SJSA1 (cell line): Measurements from ENCODE around the gene TNS1. TPM values are rescaled to one million over a fixed set of nuclear protein-coding genes. Genes with fewer than 3 reads are reported as not detected.

ENCODE experiments used
- DNase-seq, 2 experiments: peaks; one replicate each; pipeline ENCODE4 v3.0.0-alpha.2; 2015 to 2020; ENCODE audit warnings: low spot score in 2 of 2, low read depth in 1 of 2
- H3K27ac ChIP-seq: fragments of 250-450 bp; sonication (Bioruptor Pico); 2 replicates; pipeline ENCODE4 v1.5.1; 2020; ENCODE audit warnings: mild to moderate bottlenecking, moderate library complexity
- H3K27me3 ChIP-seq: fragments of 250-450 bp; sonication (Bioruptor Pico); replicated peaks from 2 replicates; pipeline ENCODE4 v1.5.1; 2020; ENCODE audit warnings: mild to moderate bottlenecking, moderate library complexity
- H3K36me3 ChIP-seq: fragments of 250-450 bp; sonication (Bioruptor Pico); 2 replicates; pipeline ENCODE4 v1.5.1; 2020; ENCODE audit warnings: mild to moderate bottlenecking
- H3K4me1 ChIP-seq: fragments of 250-450 bp; sonication (Bioruptor Pico); replicated peaks from 2 replicates; pipeline ENCODE4 v1.6.1; 2021; ENCODE audit warnings: mild to moderate bottlenecking
- H3K4me3 ChIP-seq: fragments of 250-450 bp; sonication (Bioruptor Pico); 2 replicates; pipeline ENCODE4 v1.5.1; 2020; ENCODE audit warnings: mild to moderate bottlenecking
- H3K9me3 ChIP-seq: fragments of 250-450 bp; sonication (Bioruptor Pico); replicated peaks from 2 replicates; pipeline ENCODE4 v1.5.1; 2020; ENCODE audit warnings: mild to moderate bottlenecking
- total RNA-seq: library from RNA; depleted of rRNA; stranded (reverse); fragments of >200 nt; shearing (Covaris generic); gene quantifications from 2 replicates; pipeline ENCODE4 v1.2.3, GENCODE V29; 2014

Gene TNS1
- total RNA-seq, 1 experiment from 2014 or later: 9.8 TPM

GRCh38 chr2:217835931-217836891, 166.6 kb downstream of the TNS1 start:
- H3K27me3 ChIP-seq: no peaks in the 10 kb centered on the region
- H3K4me1 ChIP-seq: peaks cover 7% of the 10 kb centered on the region
- no peaks in the 10 kb centered on the region for H3K9me3 ChIP-seq
- no peak overlapping the region for H3K4me3 ChIP-seq
- DNase-seq: no peak
- no peak overlapping the region for H3K27ac ChIP-seq
- H3K36me3 ChIP-seq: peaks cover 7% of the 10 kb centered on the region; the same call in 1 of the 2 replicates

DNA sequence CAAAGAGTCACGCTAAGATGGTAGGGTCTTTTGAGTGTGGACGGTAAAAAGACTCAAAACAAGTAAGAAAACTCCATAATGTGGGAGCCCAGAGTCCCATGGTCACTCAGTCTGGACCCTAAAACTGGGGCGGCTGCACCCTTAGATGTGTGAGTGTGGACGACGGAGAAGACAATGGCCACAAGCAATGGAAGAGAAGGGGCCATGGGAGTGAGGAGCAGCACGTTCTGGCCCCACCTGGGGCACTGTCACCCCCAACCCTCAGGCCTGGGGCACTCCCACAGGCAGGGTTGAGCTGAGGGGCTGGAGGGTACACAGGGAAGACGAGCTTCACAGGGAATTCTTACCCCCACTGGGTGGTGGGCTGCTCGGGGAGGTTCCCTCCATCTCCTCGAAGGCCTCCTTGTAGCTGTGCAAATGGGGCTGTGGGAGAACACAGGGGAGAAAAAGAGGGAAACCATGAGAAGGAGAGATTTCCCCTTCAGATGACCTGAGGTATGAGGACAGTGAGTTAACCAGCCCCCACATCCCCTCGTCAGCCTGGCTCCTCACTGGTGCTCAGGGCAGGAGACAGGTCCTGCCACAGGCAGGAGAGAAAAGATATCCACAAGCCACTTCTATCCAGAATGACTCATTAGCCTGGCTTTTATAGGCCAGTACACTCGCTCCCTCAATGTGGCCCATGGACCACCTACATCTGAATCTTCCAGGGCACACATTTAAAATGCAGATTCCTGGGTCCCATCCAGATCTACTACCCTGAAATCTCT, 167.9 kb downstream of the TNS1 start:
- Histone ChIP-seq H3K4me1 (peaks cover 7% of the 10 kb centered on the region), H3K9me3 (no peaks in the 10 kb centered on the region), H3K36me3 (peaks cover 10% of the 10 kb centered on the region; the same call in 1 of the 2 replicates), H3K27me3 (no peaks in the 10 kb centered on the region), H3K4me3 (no peak overlapping the region), H3K27ac (no peak overlapping the region)
- DNase-seq: peak in 1 of 2 experiments; percentile 11

- no peak for DNase-seq
- Histone ChIP-seq H3K36me3 (peaks cover 10% of the 10 kb centered on the region; the same call in 1 of the 2 replicates), H3K9me3 (no peaks in the 10 kb centered on the region), H3K4me3 (no peak overlapping the region), H3K27ac (no peak overlapping the region), H3K27me3 (no peaks in the 10 kb centered on the region), H3K4me1 (peaks cover 7% of the 10 kb centered on the region)
Observed at GRCh38 chr2:217834057-217834620, 168.7 kb downstream of the TNS1 start.

DNA sequence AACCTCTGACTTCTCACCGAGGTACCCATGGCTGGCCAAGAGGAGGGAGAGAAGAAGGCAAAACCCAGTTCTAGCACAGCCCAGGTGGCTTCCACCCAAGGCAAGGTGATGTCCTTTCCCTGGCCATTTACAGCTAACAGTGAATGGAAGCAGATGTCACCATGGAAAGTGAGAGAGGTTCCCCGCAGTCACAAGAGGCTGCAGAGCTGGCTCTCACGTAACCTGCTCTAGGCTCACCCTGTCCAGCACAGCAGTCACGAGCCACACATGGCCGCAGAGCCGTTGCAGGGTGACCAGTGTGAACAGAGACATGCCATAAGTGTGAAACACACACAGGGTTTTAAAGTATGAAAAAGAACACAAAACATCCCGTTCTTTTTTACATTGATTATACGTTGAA, 169.4 kb downstream of the TNS1 start:
- H3K4me3 ChIP-seq: no peak overlapping the region
- H3K36me3 ChIP-seq: peaks cover 10% of the 10 kb centered on the region; the same call in 1 of the 2 replicates
- no peaks in the 10 kb centered on the region for H3K27me3 ChIP-seq
- no peaks in the 10 kb centered on the region for H3K9me3 ChIP-seq
- peaks cover 7% of the 10 kb centered on the region for H3K4me1 ChIP-seq
- no peak overlapping the region for H3K27ac ChIP-seq
- no peak for DNase-seq

- no peak for DNase-seq
- H3K36me3 ChIP-seq: peaks cover 10% of the 10 kb centered on the region; the same call in 1 of the 2 replicates
- H3K4me1 ChIP-seq: peaks cover 7% of the 10 kb centered on the region
- no peaks in the 10 kb centered on the region for H3K27me3 ChIP-seq
- no peaks in the 10 kb centered on the region for H3K9me3 ChIP-seq
- H3K4me3 ChIP-seq: no peak overlapping the region
- no peak overlapping the region for H3K27ac ChIP-seq
Observed at GRCh38 chr2:217832987-217833386, 169.8 kb downstream of the TNS1 start.

DNA sequence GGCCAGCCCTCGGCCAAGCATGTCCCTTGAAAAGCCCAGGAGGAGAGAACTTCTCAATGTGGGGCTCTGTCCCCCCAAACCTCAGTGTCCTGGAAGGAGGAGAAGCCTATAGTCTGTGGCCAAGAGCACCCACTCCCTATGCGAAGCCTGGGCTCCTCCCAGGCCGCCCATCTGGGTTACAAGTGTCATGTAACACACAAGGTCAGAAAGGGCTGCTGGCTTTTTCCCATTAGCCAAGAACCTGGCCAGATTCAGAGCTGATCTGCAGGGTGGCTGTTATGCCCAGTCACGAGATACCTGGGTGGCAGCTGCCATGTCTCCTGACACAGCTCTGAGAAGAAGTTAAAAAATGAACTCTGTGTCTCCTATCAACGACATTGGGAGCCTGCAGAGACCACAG, 170.7 kb downstream of the TNS1 start:
- Histone ChIP-seq H3K4me1 (peaks cover 7% of the 10 kb centered on the region), H3K36me3 (peaks cover 10% of the 10 kb centered on the region; the same call in 1 of the 2 replicates), H3K9me3 (no peaks in the 10 kb centered on the region), H3K4me3 (no peak overlapping the region), H3K27ac (no peak overlapping the region), H3K27me3 (no peaks in the 10 kb centered on the region)
- DNase-seq: no peak

DNA sequence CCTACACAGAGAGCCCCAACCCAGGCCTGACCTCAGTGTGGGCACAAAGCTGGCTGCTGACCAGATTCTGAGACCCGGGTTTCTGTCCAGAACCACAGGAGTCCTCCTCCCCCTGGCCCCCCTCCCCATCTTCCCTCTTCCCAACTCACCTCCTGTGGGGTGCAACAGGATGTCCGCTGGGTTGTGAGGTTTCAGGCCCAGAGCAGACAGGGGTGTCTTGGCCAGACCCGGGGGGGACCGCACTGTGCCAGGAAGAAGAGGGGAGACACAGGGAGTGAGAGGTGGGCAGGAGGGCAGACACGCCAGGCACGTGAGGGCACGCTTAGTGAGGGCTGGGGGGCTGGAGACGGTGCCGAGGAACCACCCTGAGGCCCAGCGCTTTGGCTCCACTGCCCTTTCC, 171.5 kb downstream of the TNS1 start:
- no peaks in the 10 kb centered on the region for H3K9me3 ChIP-seq
- no peaks in the 10 kb centered on the region for H3K27me3 ChIP-seq
- no peak for DNase-seq
- H3K36me3 ChIP-seq: peaks cover 10% of the 10 kb centered on the region; the same call in 1 of the 2 replicates
- no peak overlapping the region for H3K4me3 ChIP-seq
- peaks cover 7% of the 10 kb centered on the region for H3K4me1 ChIP-seq
- H3K27ac ChIP-seq: no peak overlapping the region

DNA sequence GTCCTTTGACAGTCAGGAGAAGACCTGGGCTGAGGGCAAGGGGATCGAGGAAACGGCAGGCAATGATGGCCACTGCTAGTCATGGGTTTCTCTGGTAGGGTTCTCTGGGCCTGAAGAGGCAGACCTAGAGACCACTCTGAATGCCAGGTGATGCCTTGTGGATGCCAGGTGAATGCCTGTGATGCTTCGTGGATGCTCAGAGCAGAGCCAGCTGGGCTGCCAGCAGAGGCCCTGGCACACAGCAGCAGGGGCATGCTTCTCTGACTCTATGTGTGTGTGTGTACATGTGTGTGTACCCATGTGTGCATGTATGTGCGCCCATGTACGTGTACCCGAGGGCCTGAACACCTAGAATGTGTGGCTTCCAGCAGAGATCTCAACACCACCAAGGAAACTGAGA, 172.0 kb downstream of the TNS1 start:
- DNase-seq: no peak
- Histone ChIP-seq H3K9me3 (no peaks in the 10 kb centered on the region), H3K4me1 (peaks cover 7% of the 10 kb centered on the region), H3K36me3 (peaks cover 10% of the 10 kb centered on the region; the same call in 1 of the 2 replicates), H3K27ac (no peak overlapping the region), H3K4me3 (no peak overlapping the region), H3K27me3 (no peaks in the 10 kb centered on the region)

GRCh38 chr2:217830061-217830460, 172.7 kb downstream of the TNS1 start:
- DNase-seq: no peak
- Histone ChIP-seq H3K27ac (no peak overlapping the region), H3K27me3 (no peaks in the 10 kb centered on the region), H3K4me1 (peaks cover 3% of the 10 kb centered on the region), H3K36me3 (peaks cover 6% of the 10 kb centered on the region; the same call in 1 of the 2 replicates), H3K4me3 (no peak overlapping the region), H3K9me3 (no peaks in the 10 kb centered on the region)

DNA sequence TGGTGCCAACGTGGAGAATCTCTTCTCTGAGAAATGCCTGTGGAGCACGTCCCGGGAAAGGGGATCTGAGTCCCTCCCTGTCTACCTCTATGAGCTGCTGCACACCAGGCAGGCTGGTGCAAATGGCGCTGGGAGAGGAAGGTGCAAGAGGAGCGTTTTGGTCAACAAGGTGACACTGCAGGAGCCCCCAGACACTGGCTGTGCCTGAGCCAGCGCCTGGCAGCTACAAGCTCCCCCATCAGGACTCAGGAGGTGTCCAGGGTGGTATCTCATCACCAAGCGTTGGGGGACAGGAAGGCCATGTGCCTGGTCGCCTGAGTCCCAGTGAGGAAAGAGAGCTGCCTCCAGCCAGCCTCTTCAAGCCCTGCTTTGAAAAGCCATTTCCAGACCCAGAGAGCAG, 173.4 kb downstream of the TNS1 start:
- Histone ChIP-seq H3K9me3 (no peaks in the 10 kb centered on the region), H3K27ac (no peak overlapping the region), H3K4me1 (no peaks in the 10 kb centered on the region), H3K27me3 (no peaks in the 10 kb centered on the region), H3K36me3 (peaks cover 3% of the 10 kb centered on the region; the same call in 1 of the 2 replicates), H3K4me3 (no peak overlapping the region)
- DNase-seq: no peak

GRCh38 chr2:217828336-217828735, 174.5 kb downstream of the TNS1 start:
- Histone ChIP-seq H3K4me1 (no peaks in the 10 kb centered on the region), H3K27me3 (no peaks in the 10 kb centered on the region), H3K36me3 (peaks cover 3% of the 10 kb centered on the region; the same call in 1 of the 2 replicates), H3K27ac (no peak overlapping the region), H3K4me3 (no peak overlapping the region), H3K9me3 (no peaks in the 10 kb centered on the region)
- no peak for DNase-seq

DNA sequence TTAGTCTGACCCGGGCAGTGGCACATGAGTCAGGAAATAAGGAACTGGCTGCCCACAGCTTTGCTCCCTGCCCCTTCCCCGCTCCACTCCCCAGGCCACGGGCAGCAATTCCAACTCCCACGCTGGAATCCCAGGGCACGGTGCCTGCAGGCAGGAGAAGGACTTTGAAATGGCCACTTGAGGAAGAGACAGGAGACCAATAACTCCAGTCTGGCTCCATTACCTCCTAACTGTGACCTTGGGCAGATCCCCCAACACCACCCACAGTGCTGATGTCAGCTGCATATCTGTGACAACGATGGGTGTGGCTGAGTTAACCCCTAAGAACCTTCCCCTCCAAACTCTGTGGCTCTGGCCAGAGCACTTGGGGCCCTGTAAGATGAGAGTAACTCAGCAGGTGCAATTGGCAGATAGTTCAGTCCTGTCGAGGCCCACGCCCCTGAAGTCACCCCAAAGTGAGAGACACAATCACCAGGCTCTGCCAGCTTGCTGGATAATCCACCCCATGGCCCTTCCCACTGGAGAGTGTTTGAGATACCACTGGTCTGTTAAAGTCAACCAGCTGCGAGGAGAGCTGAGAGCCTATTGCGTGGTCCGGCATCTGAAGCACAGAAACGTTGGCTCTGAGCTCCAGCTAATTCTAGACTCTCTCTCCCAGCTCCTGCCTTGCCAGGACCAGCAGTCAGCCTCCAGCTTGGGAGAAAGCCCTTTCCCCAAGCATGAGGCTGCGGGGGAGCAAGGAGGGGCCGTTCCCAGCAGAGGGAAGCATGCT, 175.2 kb downstream of the TNS1 start:
- Histone ChIP-seq H3K9me3 (no peaks in the 10 kb centered on the region), H3K36me3 (peaks cover 3% of the 10 kb centered on the region; the same call in 1 of the 2 replicates), H3K4me1 (no peaks in the 10 kb centered on the region), H3K27me3 (no peaks in the 10 kb centered on the region), H3K27ac (no peak overlapping the region), H3K4me3 (no peak overlapping the region)
- DNase-seq: no peak

GRCh38 chr2:217826991-217827390, 175.8 kb downstream of the TNS1 start:
- no peaks in the 10 kb centered on the region for H3K4me1 ChIP-seq
- no peak overlapping the region for H3K4me3 ChIP-seq
- peaks cover 3% of the 10 kb centered on the region; the same call in 1 of the 2 replicates for H3K36me3 ChIP-seq
- no peak overlapping the region for H3K27ac ChIP-seq
- no peak for DNase-seq
- H3K27me3 ChIP-seq: no peaks in the 10 kb centered on the region
- H3K9me3 ChIP-seq: no peaks in the 10 kb centered on the region
